ENCODE measurements around the gene SEC14L1. TPM values are rescaled to one million over a fixed set of nuclear protein-coding genes. Genes with fewer than 3 reads are reported as not detected.

The SEC14L1 gene
- total RNA-seq, 1 donor from 2014 or later, result 144 TPM

DNA sequence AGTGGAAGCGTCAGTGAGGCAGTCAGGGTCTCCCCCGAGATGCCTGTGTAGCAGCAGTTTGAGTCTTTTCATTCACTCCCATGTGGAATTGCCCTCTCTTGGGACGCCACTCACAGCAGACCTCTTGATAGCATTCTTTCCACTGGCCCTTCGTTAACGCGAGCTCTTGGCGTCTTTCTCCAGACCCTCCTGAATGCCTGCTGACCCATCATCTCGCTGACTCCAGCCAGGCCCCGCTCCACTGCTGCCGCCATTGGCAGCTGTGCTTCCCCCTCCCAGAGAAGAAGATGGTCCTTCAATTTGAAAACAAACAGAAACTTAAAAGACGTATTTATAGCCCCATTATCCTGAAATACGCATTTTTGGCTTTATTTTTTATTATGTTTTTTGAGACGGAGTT lies 63.1 kb downstream of the SEC14L1 start:
- TF ChIP-seq, protein P1, sequence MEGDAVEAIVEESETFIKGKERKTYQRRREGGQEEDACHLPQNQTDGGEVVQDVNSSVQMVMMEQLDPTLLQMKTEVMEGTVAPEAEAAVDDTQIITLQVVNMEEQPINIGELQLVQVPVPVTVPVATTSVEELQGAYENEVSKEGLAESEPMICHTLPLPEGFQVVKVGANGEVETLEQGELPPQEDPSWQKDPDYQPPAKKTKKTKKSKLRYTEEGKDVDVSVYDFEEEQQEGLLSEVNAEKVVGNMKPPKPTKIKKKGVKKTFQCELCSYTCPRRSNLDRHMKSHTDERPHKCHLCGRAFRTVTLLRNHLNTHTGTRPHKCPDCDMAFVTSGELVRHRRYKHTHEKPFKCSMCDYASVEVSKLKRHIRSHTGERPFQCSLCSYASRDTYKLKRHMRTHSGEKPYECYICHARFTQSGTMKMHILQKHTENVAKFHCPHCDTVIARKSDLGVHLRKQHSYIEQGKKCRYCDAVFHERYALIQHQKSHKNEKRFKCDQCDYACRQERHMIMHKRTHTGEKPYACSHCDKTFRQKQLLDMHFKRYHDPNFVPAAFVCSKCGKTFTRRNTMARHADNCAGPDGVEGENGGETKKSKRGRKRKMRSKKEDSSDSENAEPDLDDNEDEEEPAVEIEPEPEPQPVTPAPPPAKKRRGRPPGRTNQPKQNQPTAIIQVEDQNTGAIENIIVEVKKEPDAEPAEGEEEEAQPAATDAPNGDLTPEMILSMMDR (IDR thresholded peaks at IDR 0.05), result no peak
- intact Hi-C loops (cut with DNase I), result loop anchor here (10.0 kb wide), 1 partner anchor 59 kb away; the partner anchor contains the start of gene SEC14L1
- no peaks in the 10 kb centered on the region for H3K27me3 ChIP-seq
- ATAC-seq, result no peak
- H3K27ac ChIP-seq, result no peak overlapping the region
- H3K4me1 ChIP-seq, result peaks cover 17% of the 10 kb centered on the region
- no peak overlapping the region for H3K4me3 ChIP-seq
- no peak for DNase-seq
- H3K9me3 ChIP-seq, result no peaks in the 10 kb centered on the region
- H3K36me3 ChIP-seq, result peaks cover 100% of the 10 kb centered on the region

DNA sequence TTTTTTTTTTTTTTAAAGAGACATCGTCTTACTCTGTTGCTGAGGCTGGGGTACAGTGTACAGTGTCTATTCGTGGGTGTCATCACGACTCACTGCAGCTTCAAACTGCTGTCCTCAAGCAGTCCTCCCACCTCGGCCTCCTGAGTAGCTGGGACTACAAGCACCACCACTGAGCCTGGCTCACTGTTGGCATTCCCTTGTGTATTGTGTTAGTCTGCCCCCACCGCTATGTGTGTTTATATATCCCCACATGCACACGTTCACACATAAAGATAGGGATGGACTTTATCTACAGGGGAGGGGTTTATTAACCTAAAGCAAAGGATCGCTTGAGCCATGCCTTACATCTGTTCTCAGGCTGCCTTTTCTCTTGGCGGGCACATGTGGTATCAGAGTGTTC lies 63.8 kb downstream of the SEC14L1 start:
- Histone ChIP-seq H3K9me3 (no peaks in the 10 kb centered on the region), H3K27ac (no peak overlapping the region), H3K4me1 (peaks cover 17% of the 10 kb centered on the region), H3K4me3 (no peak overlapping the region), H3K36me3 (peaks cover 100% of the 10 kb centered on the region), H3K27me3 (no peaks in the 10 kb centered on the region)
- intact Hi-C loops (cut with DNase I), result loop anchor here (10.0 kb wide), 1 partner anchor 60 kb away; the partner anchor contains the start of gene SEC14L1
- DNase-seq (no peak), ATAC-seq (no peak)
- TF ChIP-seq, protein P1 (IDR thresholded peaks at IDR 0.05), result no peak

DNA sequence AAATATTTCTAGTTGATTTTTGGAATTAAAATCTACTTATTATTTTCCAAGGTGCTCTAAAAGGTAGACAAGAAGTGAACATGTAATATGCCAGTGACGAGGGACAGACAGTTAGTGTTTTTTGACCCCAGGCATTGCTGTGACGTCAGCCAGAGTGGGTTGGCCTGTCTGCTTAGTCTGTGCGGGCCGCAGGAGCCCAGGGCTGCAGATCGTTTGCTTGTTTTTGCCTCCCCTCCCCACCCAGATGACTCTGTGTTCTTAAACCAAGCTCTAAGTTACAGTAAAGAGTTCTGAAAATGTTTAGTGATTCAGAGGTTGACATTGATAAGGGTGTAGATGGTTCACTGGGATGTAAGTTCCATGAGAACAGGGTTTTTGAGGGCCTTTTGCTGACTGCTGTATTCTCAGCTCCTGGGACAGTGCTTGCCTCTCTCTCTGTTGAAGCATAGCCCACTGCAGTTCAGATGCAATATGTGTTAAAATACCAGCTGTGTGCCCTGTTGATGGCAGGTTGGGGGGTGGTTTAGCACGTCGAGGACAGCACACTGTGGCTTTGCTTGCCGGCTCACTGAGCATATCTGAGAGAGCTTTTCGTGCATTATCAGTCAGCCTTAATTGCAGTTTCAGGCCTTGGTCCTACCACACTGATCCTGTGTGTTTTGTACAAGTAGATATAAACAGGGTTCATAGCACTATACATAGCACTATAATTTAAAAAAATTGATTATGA lies 64.8 kb downstream of the SEC14L1 start:
- no peaks in the 10 kb centered on the region for H3K9me3 ChIP-seq
- peaks cover 21% of the 10 kb centered on the region for H3K4me1 ChIP-seq
- intact Hi-C loops (cut with DNase I), result loop anchor here (10.0 kb wide), 1 partner anchor 61 kb away; the partner anchor contains the start of gene SEC14L1
- TF ChIP-seq, protein P1 (IDR thresholded peaks at IDR 0.05), result no peak
- peaks cover 100% of the 10 kb centered on the region for H3K36me3 ChIP-seq
- ATAC-seq, result no peak
- no peak overlapping the region for H3K4me3 ChIP-seq
- no peak overlapping the region for H3K27ac ChIP-seq
- no peak for DNase-seq
- H3K27me3 ChIP-seq, result no peaks in the 10 kb centered on the region

DNA sequence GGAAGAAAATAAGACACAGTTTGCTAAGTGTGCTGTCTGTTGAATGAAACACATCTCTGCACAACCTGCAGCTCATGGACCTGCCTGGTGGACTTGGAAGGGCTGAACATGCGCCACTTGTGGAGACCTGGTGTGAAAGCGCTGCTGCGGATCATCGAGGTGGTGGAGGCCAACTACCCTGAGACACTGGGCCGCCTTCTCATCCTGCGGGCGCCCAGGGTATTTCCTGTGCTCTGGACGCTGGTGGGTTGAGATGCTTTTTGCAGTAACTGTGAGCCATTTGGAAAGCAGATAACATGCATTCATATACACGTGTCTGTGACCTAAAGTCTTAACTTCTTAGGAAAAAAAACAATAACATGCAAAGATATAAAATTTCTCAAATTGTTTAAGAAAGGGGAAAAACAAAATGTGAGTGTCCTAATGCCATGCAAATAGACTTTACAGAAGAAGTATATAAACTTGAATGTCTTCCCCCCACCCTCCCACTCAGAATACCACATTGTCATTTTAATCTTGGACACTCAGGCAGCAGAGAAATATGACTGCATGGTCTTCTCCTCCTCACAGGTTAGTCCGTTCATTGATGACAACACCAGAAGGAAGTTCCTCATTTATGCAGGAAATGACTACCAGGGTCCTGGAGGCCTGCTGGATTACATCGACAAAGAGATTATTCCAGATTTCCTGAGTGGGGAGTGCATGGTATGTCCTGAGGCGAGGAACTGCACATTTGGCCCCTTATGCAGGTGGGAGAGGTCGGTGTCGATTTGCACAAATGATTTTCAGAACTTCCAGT lies 65.6 kb downstream of the SEC14L1 start:
- Histone ChIP-seq H3K4me1 (peaks cover 21% of the 10 kb centered on the region), H3K4me3 (no peak overlapping the region), H3K27me3 (no peaks in the 10 kb centered on the region), H3K36me3 (peaks cover 100% of the 10 kb centered on the region), H3K9me3 (no peaks in the 10 kb centered on the region), H3K27ac (peak overlapping the region; percentile 42)
- intact Hi-C loops (cut with DNase I), result loop anchor here (10.0 kb wide), 1 partner anchor 62 kb away; the partner anchor contains the start of gene SEC14L1
- TF ChIP-seq, protein P1 (IDR thresholded peaks at IDR 0.05), result no peak
- peak; percentile 58 for ATAC-seq
- DNase-seq, result no peak

DNA sequence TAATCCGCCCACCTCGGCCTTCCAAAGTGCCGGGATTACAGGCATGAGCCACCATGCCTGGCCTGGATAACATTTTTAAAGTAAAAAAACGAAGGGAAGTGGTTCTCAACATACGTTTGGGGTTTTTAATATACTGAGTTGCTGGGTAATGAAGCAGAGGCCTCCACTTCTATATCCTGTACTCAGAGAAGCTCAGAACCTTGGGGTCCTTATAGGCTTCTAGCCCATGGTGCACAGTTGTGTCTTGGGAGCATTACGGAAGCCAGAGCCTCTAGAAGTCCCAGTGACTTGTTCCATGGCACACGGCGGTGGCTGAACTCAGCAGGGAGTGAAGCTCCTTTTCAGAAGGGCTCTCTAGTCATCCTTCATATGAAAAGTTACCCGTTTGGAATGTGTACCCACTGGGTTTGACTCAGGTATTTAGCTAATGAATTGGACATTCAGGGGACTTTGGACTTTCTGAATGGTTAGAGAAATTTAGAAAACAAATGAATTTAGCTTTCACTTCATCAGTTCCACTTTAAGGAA lies 67.0 kb downstream of the SEC14L1 start:
- Histone ChIP-seq H3K36me3 (peaks cover 100% of the 10 kb centered on the region), H3K27me3 (no peaks in the 10 kb centered on the region), H3K27ac (peak overlapping the region; percentile 37), H3K9me3 (no peaks in the 10 kb centered on the region), H3K4me1 (peaks cover 24% of the 10 kb centered on the region), H3K4me3 (no peak overlapping the region)
- DNase-seq, result peak; percentile 21
- ATAC-seq, result no peak
- intact Hi-C loops (cut with DNase I), result loop anchor here (10.0 kb wide), 1 partner anchor 63 kb away; the partner anchor contains the start of gene SEC14L1
- TF ChIP-seq, protein P1 (IDR thresholded peaks at IDR 0.05), result no peak

Data from upper lobe of right lung (tissue), 1 donor.